ENCODE data around the gene OCA2. TPM values are rescaled to one million over a fixed set of nuclear protein-coding genes. Genes with fewer than 3 reads are reported as not detected.

Gene OCA2
- total RNA-seq, 2 donors from 2014 or later: 0.14 TPM; not detected in 1

DNA sequence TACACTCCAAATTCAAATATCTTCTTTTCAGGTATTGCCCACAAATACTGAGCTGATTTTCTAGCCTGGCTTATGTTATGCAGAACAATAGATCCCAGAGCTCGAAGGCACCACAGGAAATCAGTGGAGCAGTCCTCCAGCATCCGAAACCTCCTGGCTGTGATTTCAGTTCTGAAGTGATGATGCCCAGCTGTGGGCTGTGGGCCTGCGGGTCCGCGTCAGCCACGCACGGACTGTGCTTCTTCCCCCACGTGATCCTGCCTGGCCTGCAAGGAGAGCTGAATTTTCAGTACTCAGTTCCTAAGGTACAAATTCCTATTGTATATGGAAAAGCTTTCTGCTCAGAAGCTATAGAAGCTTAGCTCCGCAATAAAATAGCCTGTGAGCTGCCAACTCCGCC, 96.2 kb downstream of the OCA2 start:
- DNase-seq (no peak), ATAC-seq (replicated peaks in 1 of 2) (no peak)
- no peaks in the 10 kb centered on the region for H3K36me3 Mint-ChIP-seq (ENCODE audit: insufficient read depth in 2 of 2)
- peaks cover 0 to 3% of the 10 kb centered on the region in 2 donors for H3K9me3 Mint-ChIP-seq
- no peak overlapping the region for H3K27ac Mint-ChIP-seq
- no peak overlapping the region for H3K4me3 Mint-ChIP-seq
- no peaks in the 10 kb centered on the region for H3K4me1 Mint-ChIP-seq (ENCODE audit: low read depth)
- H3K27me3 Mint-ChIP-seq (ENCODE audit: low read depth): no peaks in the 10 kb centered on the region

DNA sequence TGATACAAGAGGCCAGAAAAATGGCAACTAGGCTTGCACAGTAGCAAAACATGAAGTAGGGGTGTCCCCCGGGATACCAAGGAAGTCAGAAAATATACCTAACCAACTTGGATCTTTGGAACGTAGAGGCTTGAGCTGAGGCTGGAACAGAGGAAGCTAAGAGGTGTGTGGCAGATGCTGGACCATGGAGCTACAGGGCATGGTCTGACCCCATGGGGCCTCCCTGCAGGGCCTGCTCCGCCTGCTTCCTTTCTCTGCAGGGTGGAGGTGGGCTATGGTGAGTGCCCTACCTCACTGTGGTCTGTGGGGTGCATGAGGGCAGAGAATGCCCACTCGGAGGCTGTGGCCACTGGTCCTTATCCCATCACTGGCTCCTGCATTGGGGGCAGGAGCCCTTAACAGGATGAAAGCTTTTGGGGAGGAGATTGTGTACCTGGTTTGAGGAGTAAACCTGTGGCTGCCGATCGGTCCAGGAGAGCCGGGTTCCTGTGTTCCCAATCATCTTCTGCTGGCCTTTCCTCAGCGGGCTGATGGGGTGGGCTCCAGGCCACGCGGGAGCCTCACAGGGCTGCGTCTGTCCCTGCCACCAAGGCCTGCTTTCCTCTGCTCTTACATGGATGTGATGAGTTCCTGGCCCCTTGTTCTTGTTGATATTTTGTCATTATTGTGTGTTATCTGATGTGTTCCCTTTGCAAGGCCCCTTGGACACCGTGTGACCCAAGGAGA, 96.8 kb downstream of the OCA2 start:
- Mint-ChIP-seq H3K36me3 (ENCODE audit: insufficient read depth in 2 of 2) (no peaks in the 10 kb centered on the region), H3K4me1 (ENCODE audit: low read depth) (no peaks in the 10 kb centered on the region), H3K9me3 (peaks cover 0 to 3% of the 10 kb centered on the region in 2 donors), H3K4me3 (no peak overlapping the region), H3K27me3 (ENCODE audit: low read depth) (no peaks in the 10 kb centered on the region), H3K27ac (no peak overlapping the region)
- no peak for DNase-seq
- no peak for ATAC-seq (replicated peaks in 1 of 2)

DNA sequence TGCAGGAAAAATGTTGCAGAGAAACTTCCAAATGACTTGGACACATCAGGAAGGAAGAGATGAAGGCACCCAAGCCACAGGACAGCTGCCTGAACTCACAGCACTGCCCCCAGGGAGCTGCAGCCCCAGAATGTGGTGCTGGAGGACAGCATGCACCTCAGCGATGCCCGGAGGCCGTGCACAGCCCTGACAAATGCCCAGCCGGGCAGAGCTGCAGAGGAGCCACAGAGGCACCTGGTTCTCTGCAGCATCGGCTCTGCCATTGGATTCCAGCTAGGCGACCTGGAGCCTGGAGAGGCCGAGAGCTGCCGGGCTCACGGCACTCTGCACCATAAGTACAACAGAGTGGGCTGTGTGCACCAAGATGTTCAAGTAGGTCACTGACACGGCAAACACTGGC, 97.5 kb downstream of the OCA2 start:
- no peaks in the 10 kb centered on the region for H3K4me1 Mint-ChIP-seq (ENCODE audit: low read depth)
- no peaks in the 10 kb centered on the region for H3K36me3 Mint-ChIP-seq (ENCODE audit: insufficient read depth in 2 of 2)
- no peak for DNase-seq
- H3K9me3 Mint-ChIP-seq: peaks cover 3 to 4% of the 10 kb centered on the region in 2 donors
- H3K27ac Mint-ChIP-seq: no peak overlapping the region
- H3K27me3 Mint-ChIP-seq (ENCODE audit: low read depth): no peaks in the 10 kb centered on the region
- no peak overlapping the region for H3K4me3 Mint-ChIP-seq
- ATAC-seq (replicated peaks in 1 of 2): no peak

DNA sequence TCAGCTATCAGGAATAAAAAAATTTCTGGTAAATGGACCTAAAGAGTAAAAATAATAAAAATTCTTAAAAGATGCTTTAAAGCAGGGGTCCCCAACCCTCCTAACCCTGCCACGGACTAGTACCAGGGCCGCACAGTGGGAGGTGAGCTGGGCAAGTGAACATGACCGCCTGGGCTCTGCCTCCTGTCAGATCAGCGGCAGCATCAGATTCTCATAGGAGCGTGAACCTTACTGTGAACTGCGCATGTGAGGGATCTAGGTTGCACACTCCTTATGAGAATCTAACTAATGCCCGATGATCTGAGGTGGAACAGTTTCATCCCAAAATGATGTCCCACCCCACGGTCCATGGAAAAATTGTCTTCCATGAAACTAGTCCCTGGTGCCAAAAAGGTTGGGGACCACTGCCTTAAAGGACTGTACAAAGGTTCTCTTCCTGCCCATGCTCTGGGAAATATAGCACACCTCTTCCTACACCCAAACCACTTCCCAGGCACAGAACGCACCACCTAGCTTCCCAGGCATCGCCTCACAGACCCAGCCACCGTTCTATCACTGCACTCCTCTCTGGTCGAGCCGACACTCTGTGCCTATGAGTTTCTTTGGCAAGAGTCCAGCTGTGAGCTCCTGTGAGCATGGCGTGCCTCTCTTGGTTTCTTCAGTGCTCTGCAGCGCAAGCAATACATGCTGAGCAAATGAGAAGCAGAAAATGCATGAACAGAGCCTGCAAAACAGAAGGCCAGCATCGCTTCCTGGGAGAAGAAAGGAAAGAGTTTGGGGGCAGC, 104.9 kb downstream of the OCA2 start:
- H3K27me3 Mint-ChIP-seq (ENCODE audit: low read depth): no peaks in the 10 kb centered on the region
- H3K4me1 Mint-ChIP-seq (ENCODE audit: low read depth): no peaks in the 10 kb centered on the region
- peaks cover 0 to 1% of the 10 kb centered on the region in 2 donors for H3K36me3 Mint-ChIP-seq (ENCODE audit: insufficient read depth in 2 of 2)
- ATAC-seq (replicated peaks in 1 of 2): no peak
- no peak overlapping the region for H3K27ac Mint-ChIP-seq
- peaks cover 0 to 6% of the 10 kb centered on the region in 2 donors for H3K9me3 Mint-ChIP-seq
- H3K4me3 Mint-ChIP-seq: no peak overlapping the region
- no peak for DNase-seq

DNA sequence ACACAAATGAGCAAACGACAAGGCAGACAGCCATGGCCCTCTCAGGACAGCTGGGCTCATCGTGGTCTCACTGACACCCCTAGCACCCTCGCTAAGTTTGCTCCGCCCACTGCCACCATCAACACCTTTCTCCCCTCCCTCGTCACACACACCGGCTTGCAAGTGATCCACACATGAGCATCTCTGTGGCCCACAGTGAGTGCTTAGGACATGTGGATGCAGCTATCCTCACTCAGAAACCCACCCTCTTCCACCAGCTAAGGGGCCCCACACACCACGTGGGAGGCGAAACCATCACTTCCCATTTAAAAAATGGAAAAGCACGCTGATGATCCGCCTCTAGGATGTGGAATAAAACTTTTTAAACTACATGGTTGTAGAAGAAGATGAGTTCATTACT, 105.6 kb downstream of the OCA2 start:
- no peak for ATAC-seq (replicated peaks in 1 of 2)
- H3K36me3 Mint-ChIP-seq (ENCODE audit: insufficient read depth in 2 of 2): peaks cover 0 to 1% of the 10 kb centered on the region in 2 donors
- H3K4me1 Mint-ChIP-seq (ENCODE audit: low read depth): no peaks in the 10 kb centered on the region
- DNase-seq: no peak
- H3K9me3 Mint-ChIP-seq: peaks cover 0 to 6% of the 10 kb centered on the region in 2 donors
- no peak overlapping the region for H3K27ac Mint-ChIP-seq
- no peaks in the 10 kb centered on the region for H3K27me3 Mint-ChIP-seq (ENCODE audit: low read depth)
- H3K4me3 Mint-ChIP-seq: no peak overlapping the region

DNA sequence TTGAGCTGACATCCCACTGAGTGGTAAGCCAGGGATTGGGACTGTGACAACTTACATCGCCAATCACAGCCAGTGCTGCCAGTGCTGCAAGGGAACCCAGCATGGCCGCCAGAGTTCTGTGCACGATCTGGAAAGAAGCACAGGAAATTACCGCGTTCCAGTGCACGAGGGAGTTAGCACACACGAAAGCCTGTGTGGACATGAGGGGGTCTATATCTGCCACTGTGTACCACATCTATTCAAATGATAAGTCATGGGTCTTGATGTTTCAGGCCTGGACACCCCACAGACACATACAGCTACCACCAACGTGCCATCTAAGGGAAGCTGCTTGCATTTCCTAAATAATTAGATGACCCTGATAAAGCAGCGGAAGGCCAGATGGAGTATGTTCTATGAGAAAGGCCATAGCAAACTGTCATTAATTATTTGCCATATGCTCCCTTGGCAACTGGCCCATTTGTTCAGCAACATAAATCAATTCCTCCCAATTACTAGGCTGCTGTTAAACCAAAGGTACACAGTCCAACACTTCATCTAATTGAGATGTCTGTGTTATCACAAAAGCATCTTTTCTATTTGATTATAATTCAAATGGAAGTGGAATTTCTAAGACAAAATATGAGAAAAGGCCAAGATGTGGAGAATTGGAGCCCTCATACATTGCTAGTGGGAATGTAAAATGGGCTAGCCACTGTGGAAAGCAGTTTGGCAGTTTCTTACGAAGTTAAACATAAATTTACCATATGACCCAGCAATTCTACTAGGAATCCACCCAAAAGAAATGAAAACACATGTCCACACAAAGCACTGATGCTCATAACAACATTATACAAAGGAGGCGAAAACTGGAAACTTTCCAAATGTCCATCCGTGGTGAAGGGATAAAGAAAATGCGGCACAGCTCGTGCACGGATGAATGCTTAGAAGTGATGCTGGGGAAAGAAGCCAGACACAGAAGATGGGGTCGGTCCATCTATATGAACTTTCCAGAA, 108.3 kb downstream of the OCA2 start:
- no peaks in the 10 kb centered on the region for H3K9me3 Mint-ChIP-seq
- DNase-seq: no peak
- H3K4me1 Mint-ChIP-seq (ENCODE audit: low read depth): no peaks in the 10 kb centered on the region
- no peak overlapping the region for H3K27ac Mint-ChIP-seq
- no peaks in the 10 kb centered on the region for H3K27me3 Mint-ChIP-seq (ENCODE audit: low read depth)
- H3K36me3 Mint-ChIP-seq (ENCODE audit: insufficient read depth in 2 of 2): peaks cover 0 to 1% of the 10 kb centered on the region in 2 donors
- H3K4me3 Mint-ChIP-seq: no peak overlapping the region
- no peak for ATAC-seq (replicated peaks in 1 of 2)

DNA sequence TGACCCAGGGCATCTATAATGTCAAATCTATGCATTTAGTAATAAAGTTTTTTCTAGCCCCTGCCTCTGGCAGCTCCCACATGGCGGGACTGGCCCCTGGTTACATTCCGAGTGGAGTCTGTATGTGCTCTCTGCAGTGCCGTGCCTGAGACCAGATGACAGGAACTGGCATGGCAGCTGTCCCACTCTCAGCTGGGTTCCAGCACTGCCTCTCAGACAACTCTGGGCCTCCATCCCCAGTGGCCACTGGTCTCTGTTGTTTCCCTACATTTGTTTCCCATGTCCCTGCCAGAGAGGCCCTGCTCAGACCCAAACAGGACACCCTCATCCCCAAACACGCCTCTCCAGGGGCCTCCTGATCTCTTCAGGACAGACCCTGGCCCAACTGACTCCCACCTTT, 109.3 kb downstream of the OCA2 start:
- Mint-ChIP-seq H3K4me3 (no peak overlapping the region), H3K27me3 (ENCODE audit: low read depth) (no peaks in the 10 kb centered on the region), H3K27ac (no peak overlapping the region), H3K9me3 (no peaks in the 10 kb centered on the region), H3K4me1 (ENCODE audit: low read depth) (no peaks in the 10 kb centered on the region), H3K36me3 (ENCODE audit: insufficient read depth in 2 of 2) (peaks cover 0 to under 1% of the 10 kb centered on the region in 2 donors)
- ATAC-seq (replicated peaks in 1 of 2): no peak
- DNase-seq: no peak

DNA sequence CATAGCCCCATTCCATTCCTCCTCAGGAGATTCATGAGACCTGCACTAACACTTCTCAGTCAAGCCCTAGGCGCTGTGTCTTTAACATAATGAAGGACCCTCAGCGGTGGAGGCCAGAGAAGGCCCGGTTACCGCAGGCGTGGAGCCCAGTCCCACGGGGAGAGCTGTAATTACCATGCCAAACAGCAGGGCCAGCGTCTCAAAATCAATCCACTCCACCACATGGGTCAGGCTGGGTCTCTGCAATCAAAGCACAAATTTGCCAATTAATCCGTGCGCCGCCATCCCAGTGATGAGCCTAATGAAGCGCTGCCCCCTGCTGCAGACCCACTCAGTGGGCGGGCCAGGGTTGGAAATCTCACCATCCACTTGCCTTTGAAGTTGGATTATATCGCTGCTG, 109.7 kb downstream of the OCA2 start:
- DNase-seq (no peak), ATAC-seq (replicated peaks in 1 of 2) (no peak)
- Mint-ChIP-seq H3K4me3 (no peak overlapping the region), H3K9me3 (no peaks in the 10 kb centered on the region), H3K27me3 (ENCODE audit: low read depth) (no peaks in the 10 kb centered on the region), H3K27ac (no peak overlapping the region), H3K36me3 (ENCODE audit: insufficient read depth in 2 of 2) (no peaks in the 10 kb centered on the region), H3K4me1 (ENCODE audit: low read depth) (no peaks in the 10 kb centered on the region)

DNA sequence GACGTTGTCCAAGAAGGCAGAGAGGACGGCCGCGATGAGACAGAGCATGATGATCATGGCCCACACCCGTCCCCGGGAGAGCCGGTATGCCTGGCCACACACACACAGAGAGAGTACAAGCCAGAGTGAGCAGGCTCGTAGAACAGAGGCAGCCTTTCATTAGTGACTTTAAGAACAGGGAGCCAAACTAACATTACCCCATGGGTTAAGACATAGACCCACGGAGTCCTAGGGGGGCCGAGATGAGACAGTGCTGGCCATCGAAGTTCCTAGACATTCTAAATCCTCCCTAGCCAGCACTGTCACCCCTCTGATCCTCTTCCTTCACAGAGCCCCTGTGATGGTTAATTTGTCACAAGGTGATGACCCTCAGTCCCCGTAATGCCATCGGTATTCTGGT, 114.0 kb downstream of the OCA2 start:
- no peaks in the 10 kb centered on the region for H3K4me1 Mint-ChIP-seq (ENCODE audit: low read depth)
- no peaks in the 10 kb centered on the region for H3K27me3 Mint-ChIP-seq (ENCODE audit: low read depth)
- ATAC-seq (replicated peaks in 1 of 2) (no peak), DNase-seq (no peak)
- H3K9me3 Mint-ChIP-seq: no peaks in the 10 kb centered on the region
- no peaks in the 10 kb centered on the region for H3K36me3 Mint-ChIP-seq (ENCODE audit: insufficient read depth in 2 of 2)
- H3K4me3 Mint-ChIP-seq: no peak overlapping the region
- H3K27ac Mint-ChIP-seq: no peak overlapping the region

DNA sequence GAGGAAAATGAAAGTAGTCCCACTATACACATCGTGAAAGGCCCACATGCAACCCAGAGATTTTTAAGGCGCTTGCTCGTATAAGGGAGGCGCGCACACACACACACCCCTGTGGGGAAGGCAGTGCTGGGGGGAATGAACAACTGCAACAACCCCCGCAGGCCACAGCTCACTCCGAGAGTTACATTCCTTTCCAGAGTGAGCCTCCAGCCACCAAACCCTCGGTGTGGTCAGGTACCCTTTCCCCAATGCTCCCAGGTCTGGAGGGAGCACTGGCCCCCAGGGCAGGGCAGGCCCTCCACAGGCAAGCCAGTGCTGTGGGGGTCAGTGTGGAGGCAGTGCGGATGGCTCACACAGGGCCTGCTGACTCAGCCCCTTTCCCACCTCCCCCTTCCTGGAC, 115.6 kb downstream of the OCA2 start:
- no peaks in the 10 kb centered on the region for H3K36me3 Mint-ChIP-seq (ENCODE audit: insufficient read depth in 2 of 2)
- no peak overlapping the region for H3K27ac Mint-ChIP-seq
- ATAC-seq (replicated peaks in 1 of 2) (no peak), DNase-seq (no peak)
- no peaks in the 10 kb centered on the region for H3K9me3 Mint-ChIP-seq
- no peaks in the 10 kb centered on the region for H3K4me1 Mint-ChIP-seq (ENCODE audit: low read depth)
- no peak overlapping the region for H3K4me3 Mint-ChIP-seq
- no peaks in the 10 kb centered on the region for H3K27me3 Mint-ChIP-seq (ENCODE audit: low read depth)

DNA sequence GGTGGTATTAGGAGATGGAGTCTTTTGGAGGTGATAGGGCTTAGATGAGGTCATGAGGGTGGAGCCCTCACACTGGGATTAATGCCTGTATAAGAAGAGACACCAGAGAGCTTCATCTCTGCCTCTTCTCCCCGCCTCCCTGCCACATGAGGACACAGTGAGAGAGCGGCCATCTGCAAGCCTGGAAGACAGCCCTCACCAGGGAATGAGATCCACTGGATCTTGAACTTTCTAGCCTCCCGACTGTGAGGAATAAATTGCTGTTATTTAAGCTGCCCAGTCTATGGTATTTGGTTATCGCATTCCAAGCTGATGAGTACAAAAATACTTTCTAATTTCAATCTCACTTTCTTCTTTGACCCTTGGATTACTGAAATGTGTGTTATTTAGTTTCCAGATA, 121.4 kb downstream of the OCA2 start:
- Mint-ChIP-seq H3K9me3 (peaks cover 0 to 3% of the 10 kb centered on the region in 2 donors), H3K4me1 (ENCODE audit: low read depth) (no peaks in the 10 kb centered on the region), H3K27ac (no peak overlapping the region), H3K27me3 (ENCODE audit: low read depth) (no peaks in the 10 kb centered on the region), H3K4me3 (no peak overlapping the region), H3K36me3 (ENCODE audit: insufficient read depth in 2 of 2) (no peaks in the 10 kb centered on the region)
- ATAC-seq (replicated peaks in 1 of 2): no peak
- DNase-seq: no peak

DNA sequence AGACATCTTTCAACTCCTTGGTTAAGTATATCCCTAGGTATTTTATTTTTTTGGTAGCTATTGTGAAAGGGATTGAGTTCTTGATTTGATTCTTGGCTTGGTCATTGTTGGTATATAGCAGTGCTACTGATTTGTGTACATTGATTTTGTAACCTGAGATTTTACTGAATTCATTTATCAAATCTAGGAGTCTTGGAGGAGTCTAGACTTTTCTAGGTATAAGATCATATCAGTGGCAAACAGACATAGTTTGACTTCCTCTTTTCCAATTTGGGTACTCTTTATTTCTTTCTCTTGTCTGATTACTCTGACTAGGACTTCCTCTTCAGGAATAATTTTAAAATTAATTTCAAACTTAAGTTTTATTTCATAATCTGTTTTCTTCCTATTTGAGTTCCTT, 125.2 kb downstream of the OCA2 start:
- peaks cover 1 to 6% of the 10 kb centered on the region in 2 donors for H3K9me3 Mint-ChIP-seq
- no peaks in the 10 kb centered on the region for H3K36me3 Mint-ChIP-seq (ENCODE audit: insufficient read depth in 2 of 2)
- no peak for DNase-seq
- H3K27me3 Mint-ChIP-seq (ENCODE audit: low read depth): no peaks in the 10 kb centered on the region
- no peak for ATAC-seq (replicated peaks in 1 of 2)
- H3K4me3 Mint-ChIP-seq: no peak overlapping the region
- no peak overlapping the region for H3K27ac Mint-ChIP-seq
- no peaks in the 10 kb centered on the region for H3K4me1 Mint-ChIP-seq (ENCODE audit: low read depth)
